NOMO-1 (cell line): ENCODE results near the gene RGMB.
A peak's percentile ranks its signal among the peaks of the same experiment; 100 is the strongest.

Experiments
- DNase-seq, 2 experiments: peaks; one replicate each; lab custom pipeline; 2025; ENCODE audit not compliant: unreplicated experiment in 2 of 2; lab: John Stamatoyannopoulos, UW

The RGMB gene

DNA sequence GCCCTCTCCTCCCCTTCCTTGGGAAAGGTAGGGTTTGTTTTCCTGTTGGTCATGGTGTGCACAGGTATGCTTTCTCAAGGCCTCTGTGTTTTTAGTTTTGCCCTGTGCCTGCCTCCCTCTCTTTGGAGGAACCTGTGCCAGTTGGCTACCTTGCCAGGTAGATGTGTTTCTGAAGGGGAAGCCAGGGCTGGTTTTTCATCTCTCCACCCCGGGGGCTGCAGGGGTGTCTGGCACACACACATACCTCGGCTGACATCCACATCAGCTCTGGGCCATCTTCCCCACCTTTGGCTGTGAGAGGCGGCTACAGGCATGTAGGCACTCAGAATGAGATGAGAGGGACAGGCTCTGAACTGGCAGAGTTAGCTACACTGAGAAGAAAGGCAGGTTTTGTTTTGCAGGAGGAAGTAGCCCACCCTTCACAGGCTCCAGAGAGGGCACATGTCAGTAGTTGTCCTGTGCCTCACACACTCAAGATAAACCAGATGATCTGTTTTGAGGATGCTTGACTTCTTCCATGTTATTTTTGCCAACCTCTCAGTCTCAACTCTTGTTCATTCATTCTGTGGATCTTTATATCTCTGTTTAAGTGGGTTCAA is 9.7 kb downstream of the RGMB start:
- no peak for DNase-seq

DNA sequence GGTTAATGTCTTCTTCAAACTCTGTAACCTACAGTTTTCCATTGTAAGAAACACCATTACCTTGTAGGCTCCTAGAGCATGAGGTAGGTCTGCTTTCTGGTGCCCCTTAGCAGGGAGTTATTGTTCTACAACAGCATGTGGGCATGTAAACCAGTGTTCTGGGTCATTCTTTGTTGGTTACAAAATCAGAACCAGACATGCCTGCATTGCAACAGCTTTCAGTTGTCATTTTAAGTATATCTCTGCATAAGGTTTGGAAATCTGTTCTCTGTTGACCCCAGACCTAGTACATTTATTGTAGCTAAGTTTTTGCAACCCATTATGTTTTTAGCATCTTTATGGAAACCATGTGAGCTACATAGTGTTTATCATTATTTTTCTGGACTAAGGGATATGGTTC is 10.9 kb downstream of the RGMB start:
- DNase-seq: no peak

DNA sequence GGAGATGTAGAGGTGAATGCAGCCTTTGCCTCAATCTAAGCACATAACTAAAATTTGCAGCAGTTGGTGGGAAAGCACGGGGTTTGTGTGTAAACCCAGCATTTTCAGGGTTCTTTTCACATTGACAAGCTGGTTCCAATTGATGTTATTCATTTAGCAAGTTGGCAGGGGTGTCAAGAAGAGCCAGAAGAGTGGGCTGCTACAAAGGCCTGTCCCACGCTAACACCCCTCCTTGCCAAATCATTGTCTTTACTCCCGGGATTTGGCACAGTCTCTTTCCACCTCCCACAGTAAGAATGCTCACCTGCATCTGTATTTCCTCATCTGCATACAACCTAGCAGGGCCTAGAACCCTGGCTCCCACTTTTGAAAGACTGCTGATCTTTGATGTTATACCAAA is 11.8 kb downstream of the RGMB start:
- no peak for DNase-seq

DNA sequence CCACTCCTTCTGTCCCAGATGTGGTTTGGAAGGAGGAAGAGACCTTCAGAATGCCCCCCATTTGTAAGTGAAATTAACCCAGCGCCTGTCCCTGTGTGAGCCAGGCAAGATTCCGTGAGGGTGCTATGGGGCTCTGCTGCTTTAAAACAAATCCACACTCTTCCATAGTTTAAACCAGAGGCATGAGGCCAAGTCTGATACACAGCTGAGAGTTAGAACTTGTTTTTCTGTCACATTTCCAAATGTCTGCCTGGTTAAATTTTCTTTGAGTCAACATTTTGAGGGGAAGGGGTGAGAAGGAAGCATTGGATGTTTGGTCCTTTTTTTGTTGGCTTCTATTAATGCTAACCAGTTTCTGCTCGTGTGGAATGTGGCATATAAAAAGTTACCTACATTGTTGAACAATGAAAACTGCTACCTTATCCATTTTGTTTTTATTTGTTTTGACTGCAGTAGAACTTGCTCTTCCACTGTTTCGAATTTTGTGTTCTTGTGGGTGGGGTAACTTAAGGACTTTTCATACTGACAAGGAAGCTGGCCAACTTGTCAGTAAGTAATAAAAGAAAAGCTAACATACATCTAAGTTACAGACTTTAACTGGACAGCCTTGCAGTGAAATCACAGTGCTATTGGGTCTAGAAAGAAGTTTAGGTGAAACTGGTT is 12.9 kb downstream of the RGMB start:
- no peak for DNase-seq

DNA sequence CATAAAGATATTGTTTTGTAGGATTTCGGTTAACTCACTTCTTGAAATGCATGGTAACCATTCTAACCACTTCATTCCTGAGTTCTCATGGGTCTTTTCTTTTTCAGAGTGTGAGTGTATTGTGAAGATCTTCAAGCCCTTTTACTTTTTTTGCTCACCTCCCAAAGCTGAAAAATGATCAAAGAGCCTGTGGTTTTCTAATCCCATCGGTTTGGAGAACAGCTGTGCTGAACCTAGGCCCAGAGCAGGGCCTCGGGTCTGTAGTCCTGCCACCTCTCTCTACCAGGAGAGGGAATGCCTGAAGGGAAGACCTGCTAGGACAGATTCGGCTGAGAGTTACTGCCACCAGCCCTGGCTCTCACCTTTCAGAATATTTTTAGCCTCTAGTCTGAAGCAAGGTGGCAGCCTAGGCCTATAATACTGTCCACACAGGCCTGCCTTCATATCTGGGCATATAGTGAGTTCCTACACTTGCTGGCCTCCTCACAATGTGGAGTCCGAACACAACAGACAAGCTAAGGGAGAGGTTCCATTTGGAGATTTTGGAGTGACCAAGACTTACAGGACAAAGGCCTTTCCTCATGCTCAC is 13.8 kb downstream of the RGMB start:
- no peak for DNase-seq

DNA sequence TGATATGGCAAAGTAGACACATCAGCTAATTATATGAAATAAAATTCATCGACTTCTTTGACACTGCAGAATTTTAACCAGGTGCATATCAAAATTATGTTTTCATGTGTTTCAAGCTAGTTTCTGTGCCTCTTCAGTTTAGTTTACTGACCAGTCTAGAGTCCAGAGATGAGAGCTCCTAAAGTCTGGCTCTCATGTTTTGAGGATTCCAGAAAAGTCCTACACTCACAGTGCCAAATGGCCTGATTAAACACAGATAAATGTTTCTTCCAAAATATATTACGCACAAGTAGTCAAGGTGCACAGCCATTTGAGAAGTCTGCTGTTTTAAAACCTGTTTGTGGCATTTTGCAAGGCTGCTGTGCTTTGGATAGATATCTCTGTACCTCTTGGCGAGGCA is 15.6 kb downstream of the RGMB start:
- no peak for DNase-seq

DNA sequence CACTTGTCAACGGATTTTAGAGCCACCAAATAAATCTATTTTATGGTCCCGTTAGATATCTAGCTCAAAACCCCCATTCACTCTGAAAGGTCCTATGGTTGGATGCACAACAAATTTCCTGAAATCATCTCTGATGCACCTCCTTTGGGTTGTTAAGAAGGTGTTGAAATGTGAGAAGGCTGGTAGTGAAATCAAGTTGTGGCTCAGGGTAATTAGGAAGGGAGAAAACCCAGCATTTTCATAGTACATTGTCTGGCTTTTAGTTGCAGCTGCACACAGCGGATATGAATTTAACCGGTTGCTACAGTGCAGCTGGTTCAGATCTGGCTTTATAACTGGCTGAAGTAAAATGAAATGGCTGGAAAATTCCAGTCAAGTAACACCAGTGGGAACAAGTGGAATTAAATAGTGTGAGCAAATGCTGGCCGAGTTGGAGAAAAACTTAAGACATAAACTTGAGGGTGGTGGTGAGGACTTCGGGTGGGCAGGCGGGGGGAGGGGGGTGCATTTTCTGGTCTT is 17.6 kb downstream of the RGMB start:
- no peak for DNase-seq

DNA sequence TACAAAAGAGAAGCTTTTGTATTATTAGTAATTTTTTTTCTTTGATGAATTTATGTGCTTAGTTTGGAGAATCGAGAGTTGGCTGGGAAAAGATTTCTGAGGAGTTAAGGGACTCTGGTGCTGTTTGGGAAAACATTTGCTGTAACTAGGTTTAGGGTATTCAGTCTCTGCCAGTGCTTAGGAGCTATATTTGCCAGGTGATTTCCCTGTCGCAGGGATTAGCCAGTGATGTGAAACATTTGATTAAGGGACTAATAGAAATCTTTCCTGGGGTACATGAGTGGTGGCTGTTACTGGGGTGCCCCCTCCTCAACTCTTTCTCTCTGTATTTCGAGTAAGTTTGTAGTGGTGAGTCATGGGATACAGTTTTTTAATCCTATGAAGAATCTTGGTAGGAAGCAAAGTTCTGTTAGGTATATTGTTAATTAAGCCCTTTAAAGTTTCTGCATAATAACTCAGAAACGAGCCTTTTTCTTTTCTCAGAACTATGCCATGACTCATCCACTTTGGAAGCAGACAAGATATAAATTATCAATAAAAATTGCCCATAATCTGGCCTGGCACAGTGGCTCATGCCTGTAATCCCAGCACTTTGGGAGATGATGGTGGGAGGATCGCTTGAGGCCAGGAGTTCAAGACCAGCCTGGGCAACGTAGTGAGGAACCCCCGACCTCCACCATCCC is 18.6 kb downstream of the RGMB start:
- DNase-seq: no peak

DNA sequence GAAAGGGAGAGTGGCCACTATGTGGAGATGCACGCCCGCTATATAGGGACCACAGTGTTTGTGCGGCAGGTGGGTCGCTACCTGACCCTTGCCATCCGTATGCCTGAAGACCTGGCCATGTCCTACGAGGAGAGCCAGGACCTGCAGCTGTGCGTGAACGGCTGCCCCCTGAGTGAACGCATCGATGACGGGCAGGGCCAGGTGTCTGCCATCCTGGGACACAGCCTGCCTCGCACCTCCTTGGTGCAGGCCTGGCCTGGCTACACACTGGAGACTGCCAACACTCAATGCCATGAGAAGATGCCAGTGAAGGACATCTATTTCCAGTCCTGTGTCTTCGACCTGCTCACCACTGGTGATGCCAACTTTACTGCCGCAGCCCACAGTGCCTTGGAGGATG is 19.8 kb downstream of the RGMB start:
- no peak for DNase-seq

DNA sequence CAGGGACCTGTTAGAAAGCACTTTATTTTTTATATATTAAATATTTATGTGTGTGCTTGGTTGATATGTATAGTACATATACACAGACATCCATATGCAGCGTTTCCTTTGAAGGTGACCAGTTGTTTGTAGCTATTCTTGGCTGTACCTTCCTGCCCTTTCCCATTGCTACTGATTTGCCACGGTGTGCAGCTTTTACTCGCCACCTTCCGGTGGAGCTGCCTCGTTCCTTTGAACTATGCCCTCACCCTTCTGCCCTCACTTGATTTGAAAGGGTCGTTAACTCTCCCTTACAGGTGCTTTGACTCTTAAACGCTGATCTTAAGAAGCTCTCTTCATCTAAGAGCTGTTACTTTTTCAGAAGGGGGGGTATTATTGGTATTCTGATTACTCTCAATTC is 20.5 kb downstream of the RGMB start:
- no peak for DNase-seq

DNA sequence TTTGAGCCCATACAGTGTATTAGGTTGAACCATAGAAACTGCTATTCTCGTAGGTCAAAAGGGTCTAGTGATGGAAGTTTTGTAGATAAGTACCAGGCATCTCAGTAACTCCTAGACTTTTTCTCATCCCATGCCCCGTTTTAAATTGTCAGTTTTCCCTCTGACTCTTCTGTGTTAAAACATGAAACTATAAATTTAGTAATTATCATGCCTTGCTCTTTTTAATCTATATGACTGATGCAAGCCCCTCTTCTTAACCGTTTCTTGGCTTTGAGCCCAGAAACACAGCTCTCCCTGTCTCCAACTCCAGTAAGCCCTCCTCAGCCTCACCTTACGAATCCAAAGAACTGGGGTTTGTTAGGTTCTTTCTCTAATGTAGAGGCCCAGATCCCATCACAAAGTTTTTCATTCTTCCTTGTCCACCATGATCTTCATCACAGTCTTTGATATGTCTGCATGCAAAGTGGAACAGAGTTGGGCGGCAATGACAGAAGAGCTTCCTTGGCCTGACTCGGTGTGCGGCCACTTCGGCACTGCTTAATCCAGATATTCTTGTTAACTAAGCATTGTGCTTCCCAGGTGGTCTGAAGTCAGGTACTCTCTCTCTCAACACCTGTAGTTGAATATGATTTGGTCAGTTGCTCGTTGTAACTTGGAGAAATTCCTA is 21.1 kb downstream of the RGMB start:
- DNase-seq: no peak

DNA sequence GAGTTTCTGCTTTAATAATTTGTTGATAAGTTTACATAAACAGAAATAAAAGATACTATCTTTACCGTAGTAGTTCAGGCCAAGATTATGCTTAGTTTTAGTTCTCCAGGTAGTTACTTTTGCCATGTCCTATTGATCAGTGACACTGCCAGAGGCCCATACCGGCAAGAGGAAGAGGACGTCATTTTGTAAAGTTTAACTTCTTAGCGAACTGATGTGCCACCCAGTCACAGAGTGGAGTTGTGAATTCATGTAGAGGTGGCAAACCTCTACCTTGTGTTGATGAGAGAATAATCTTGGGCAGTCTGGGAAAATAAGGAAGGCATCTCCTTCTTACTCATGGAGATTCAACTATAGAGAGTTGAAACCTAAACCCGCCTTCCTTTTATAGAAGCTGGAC is 21.8 kb downstream of the RGMB start:
- no peak for DNase-seq

DNA sequence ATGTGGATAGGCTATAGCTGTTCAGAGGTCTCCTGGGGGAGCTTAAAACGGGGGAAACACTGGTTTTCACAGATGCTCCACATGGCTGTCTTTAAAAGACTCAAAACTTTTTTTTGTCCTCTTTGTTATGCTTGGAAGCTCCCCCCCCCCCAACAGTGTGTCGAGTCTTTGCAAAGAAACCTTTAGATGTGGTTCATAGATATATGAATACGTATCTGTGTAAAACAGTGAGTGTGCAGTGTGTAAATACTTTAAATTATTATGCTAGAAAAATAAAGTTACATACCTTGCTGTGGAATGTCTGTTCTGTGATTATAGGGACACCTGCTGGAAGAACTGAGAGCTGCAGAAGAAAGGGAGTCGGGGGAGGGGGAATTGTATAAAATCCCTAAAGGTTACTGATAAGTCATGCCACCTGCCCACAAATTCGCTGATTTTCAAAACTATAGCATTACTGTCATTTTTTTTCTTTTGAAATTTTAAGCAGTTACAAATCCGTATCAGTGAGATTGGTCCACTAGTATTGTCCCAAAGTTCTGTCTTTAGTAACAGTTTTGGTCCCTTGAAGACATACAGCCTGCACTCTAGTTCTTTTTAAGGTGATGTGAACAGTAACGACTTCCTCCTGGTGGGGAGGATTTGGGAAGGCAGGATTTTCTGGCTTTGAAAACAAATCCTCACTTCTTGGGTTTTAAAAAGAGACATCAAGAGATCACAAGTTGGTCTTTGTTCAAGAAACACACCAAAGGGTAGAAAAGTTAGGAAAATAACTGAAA is 22.9 kb downstream of the RGMB start:
- peak; percentile 0 to 7 for DNase-seq

DNA sequence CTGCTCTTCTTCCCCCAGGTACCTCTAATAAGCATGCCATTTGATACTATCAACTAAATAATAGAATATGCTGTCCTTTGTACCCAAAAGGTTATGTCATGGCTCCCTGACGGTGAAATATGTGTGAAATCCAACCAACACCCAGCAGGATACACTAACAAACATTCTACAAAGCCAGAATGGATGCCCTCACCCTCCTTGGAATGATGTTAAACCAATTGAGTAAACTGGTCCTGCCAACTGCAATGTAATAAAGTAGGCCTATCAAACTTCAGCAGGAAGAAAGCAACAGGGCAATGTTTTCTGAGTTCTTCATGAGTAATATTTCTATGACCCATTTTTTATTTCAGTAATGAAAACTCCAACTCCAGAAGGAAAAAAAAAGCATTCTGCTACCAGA is 24.9 kb downstream of the RGMB start:
- no peak for DNase-seq

DNA sequence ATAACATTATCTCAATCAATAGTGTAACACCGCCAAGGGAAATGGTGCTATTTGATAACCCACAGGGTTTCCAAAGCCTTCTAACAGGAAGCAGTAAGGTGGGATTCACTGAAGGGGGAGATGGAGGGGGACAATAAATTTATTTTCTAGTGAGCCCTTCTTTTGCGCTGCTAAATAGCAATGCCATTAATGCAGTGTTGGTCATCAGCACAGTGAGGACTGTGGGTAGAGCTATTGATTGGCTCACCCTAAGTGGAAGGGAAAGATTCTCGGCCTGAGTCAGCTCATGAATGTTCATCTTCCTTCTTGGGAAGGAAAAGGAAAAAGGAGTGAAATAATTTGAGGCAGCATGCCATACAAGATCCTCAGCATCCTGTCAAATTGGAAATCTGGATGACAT is 25.4 kb downstream of the RGMB start:
- DNase-seq: no peak

DNA sequence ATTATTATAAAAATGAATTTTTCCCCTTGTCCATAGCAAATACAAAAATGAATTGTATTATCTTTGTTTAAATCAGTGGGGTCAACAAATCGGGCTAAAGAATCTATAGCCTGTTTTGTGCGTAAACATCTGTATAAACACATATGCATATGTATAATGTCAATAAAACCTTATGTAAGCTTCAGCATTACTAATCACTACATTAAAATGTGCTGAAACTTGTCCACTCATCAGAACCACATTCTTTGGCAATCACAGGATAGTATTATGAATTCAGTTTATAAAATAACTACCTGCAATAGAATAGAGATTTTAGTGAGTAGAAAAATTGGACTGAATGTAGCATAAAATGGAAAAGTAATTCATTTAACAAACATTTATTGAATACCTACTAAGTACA is 30.6 kb downstream of the RGMB start:
- no peak for DNase-seq

DNA sequence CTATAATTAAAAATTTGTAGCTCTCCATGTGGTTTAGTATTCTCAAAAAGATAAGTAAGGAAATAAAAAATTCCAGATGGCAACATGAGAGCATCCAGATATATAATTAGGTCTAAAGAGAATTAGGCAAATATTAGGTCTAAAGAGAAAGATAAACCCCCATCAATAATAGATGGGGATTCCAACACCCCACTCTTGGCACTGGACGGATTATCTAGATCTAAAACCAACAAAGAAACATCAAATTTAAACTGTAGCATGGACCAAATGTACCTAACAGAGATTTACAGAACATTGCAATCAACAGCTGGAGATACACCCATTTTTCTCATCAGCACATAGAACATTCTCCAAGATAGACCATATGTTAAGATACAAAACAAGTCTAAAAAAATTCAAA is 31.6 kb downstream of the RGMB start:
- no peak for DNase-seq

DNA sequence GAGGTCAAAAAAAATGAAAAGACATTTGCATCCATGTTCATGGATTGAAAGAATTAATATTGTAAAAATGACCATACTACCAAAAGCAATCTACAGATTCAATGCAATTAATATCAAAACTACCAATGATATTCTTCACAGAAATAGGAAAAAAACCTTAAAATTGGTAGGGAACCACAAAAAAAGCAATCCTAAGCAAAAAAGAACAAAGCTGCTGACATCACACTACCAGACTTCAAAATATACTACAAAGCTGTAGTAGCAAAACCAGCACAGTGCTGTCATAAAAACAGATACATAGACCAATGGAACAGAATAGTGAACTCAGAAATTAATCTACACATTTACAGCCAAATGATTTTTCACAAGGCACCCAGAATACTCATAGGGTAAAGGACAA is 34.3 kb downstream of the RGMB start:
- no peak for DNase-seq

DNA sequence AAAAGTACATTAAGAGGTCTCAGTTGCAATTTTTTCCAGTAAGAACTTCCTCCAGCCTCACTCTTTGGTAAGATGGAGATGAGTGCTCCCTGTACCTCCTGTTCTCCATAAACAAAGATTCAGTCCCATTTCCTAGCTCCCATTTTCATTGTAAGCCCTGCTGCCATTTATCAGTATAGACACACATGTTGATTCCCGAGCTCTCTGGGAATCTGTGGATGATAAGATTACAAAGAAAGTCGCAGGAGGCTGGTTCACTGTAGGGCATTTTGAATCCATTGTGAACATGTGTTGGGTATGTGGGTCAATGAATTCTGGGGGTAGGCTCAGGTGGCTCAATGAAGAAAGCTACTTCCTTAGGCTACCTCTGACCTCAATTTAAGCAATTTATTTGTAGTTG is 36.7 kb downstream of the RGMB start:
- no peak for DNase-seq

DNA sequence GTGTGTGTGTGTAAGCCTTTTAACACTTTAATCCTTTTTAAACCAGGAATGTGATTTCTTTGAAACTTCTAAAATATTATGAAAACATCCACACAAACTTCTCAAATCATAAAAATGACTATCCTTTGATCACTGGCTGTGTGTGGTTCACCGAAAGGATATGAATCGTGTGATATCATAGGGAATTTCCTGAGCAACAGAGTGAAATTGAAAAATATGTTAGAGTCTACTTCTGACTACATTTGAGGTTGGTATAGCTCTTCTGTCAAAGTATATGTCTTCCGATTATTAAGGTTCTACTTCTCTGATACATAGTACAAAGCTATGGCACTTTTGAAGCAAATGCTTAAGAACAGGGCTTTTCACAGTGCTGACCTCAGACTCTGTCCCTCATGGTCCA is 40.3 kb downstream of the RGMB start:
- no peak for DNase-seq
